IPS-18c (cell line): ENCODE results near the gene TMEM59.
"Not testable (repeated sequence)": the region's sequence is repeated elsewhere in the genome, so short reads cannot be mapped to it uniquely, and the experiment has no call there.

ENCODE experiments used
- H3K4me3 ChIP-seq: 2 replicates; pipeline ENCODE4 v1.7.0; 2013; ENCODE audit warnings: low read depth, mild to moderate bottlenecking, low read length, moderate library complexity; ENCODE audit not compliant: insufficient read depth
- H3K9me3 ChIP-seq: one replicate; pipeline ENCODE4 v1.6.1; 2013; ENCODE audit warnings: mild to moderate bottlenecking, low read length, moderate library complexity; ENCODE audit not compliant: control insufficient read depth, insufficient read depth

Gene TMEM59

GRCh38 chr1:54019562-54020176, 33.3 kb downstream of the TMEM59 start:
- H3K4me3 ChIP-seq, H3K9me3 ChIP-seq: not testable (repeated sequence)

- H3K4me3 ChIP-seq, result no peak overlapping the region
Measured at GRCh38 chr1:54018635-54019034, 34.4 kb downstream of the TMEM59 start.

GRCh38 chr1:54017979-54018378, 35.0 kb downstream of the TMEM59 start, which contains the start of gene LDLRAD1:
TSS of gene LDLRAD1 (minus strand) at chr1:54018186. CDS start at chr1:54018112, 74 bp downstream.
- Histone ChIP-seq H3K9me3 (no peaks in the 10 kb centered on the region), H3K4me3 (no peak within 1 kb of the TSS)

More at GRCh38 chr1:54018635-54019034, 34.4 kb downstream of the TMEM59 start:
- H3K9me3 ChIP-seq, result no peaks in the 10 kb centered on the region

- H3K4me3 ChIP-seq, result no peak overlapping the region
- H3K9me3 ChIP-seq, result peaks cover 2% of the 10 kb centered on the region
Measured at GRCh38 chr1:54016343-54017282, 36.4 kb downstream of the TMEM59 start.

- Histone ChIP-seq H3K9me3 (peaks cover 2% of the 10 kb centered on the region), H3K4me3 (no peak overlapping the region)
Measured at GRCh38 chr1:54014009-54014629, 38.9 kb downstream of the TMEM59 start.

- Histone ChIP-seq H3K4me3 (no peak overlapping the region), H3K9me3 (peaks cover 2% of the 10 kb centered on the region)
Measured at GRCh38 chr1:54013393-54014008, 39.5 kb downstream of the TMEM59 start.

- H3K9me3 ChIP-seq, result peaks cover 2% of the 10 kb centered on the region
- no peak overlapping the region for H3K4me3 ChIP-seq
Measured at GRCh38 chr1:54012863-54013262, 40.1 kb downstream of the TMEM59 start.

- H3K9me3 ChIP-seq, result peaks cover 2% of the 10 kb centered on the region
- no peak overlapping the region for H3K4me3 ChIP-seq
Measured at GRCh38 chr1:54012008-54012325, 41.0 kb downstream of the TMEM59 start.

- Histone ChIP-seq H3K9me3 (peaks cover 2% of the 10 kb centered on the region), H3K4me3 (no peak overlapping the region)
Measured at GRCh38 chr1:54011316-54012007, 41.5 kb downstream of the TMEM59 start.

- Histone ChIP-seq H3K4me3 (no peak overlapping the region), H3K9me3 (peaks cover 2% of the 10 kb centered on the region)
Measured at GRCh38 chr1:54010415-54011117, 42.4 kb downstream of the TMEM59 start.

- Histone ChIP-seq H3K9me3 (peaks cover 2% of the 10 kb centered on the region), H3K4me3 (no peak overlapping the region)
Measured at GRCh38 chr1:54009406-54009805, 43.6 kb downstream of the TMEM59 start.

- Histone ChIP-seq H3K4me3 (no peak overlapping the region), H3K9me3 (peaks cover 2% of the 10 kb centered on the region)
Measured at GRCh38 chr1:54008876-54009275, 44.1 kb downstream of the TMEM59 start.

- H3K9me3 ChIP-seq, result peaks cover 4% of the 10 kb centered on the region
- H3K4me3 ChIP-seq, result no peak overlapping the region
Measured at GRCh38 chr1:54007613-54008012, 45.4 kb downstream of the TMEM59 start.

GRCh38 chr1:54006508-54006907, 46.5 kb downstream of the TMEM59 start:
- Histone ChIP-seq H3K4me3 (no peak overlapping the region), H3K9me3 (peaks cover 2% of the 10 kb centered on the region)

- Histone ChIP-seq H3K9me3 (peaks cover 2% of the 10 kb centered on the region), H3K4me3 (no peak overlapping the region)
Measured at GRCh38 chr1:54004481-54005049, 48.4 kb downstream of the TMEM59 start.

GRCh38 chr1:54003750-54004480, 49.1 kb downstream of the TMEM59 start:
- not testable (repeated sequence) for H3K9me3 ChIP-seq, H3K4me3 ChIP-seq
